Endothelial cell of umbilical vein (primary cell): ENCODE measurements around the gene RASAL2. TPM values are rescaled to one million over a fixed set of nuclear protein-coding genes. Genes with fewer than 3 reads are reported as not detected.

Experiments
- BruUV-seq: library from RNA; stranded (reverse); fragments of 400-500 nt; replicated peaks from 2 replicates; lab custom pipeline; 2021; lab: Mats Ljungman, UMichigan
- CTCF ChIA-PET: fragments of 300-600, 350-600 bp; sonication (Branson Sonifier 250); formaldehyde crosslinking; loops from one replicate; lab custom pipeline; 2021; ENCODE audit warnings: antibody characterized with exemption, inconsistent platforms; lab: Charles Lee
- POLR2A ChIA-PET: fragments of 300-600, 350-600 bp; sonication (Branson Sonifier 250); formaldehyde crosslinking; loops from one replicate; lab custom pipeline; 2021; ENCODE audit warnings: antibody characterized with exemption, inconsistent platforms; lab: Charles Lee
- DNase-seq: peaks from one replicate; pipeline ENCODE4 v3.0.0-alpha.2; 2011; ENCODE audit warnings: low read depth, low spot score
- FAIRE-seq: peaks from 2 replicates; lab custom pipeline; 2011; peaks lifted over from hg19 to GRCh38; lab: Jason Lieb, UNC
- H2AFZ ChIP-seq: 2 replicates; pipeline ENCODE4 v1.6.0; 2012; ENCODE audit warnings: low read depth, low read length, control low read depth, inconsistent platforms
- H3K27ac ChIP-seq: 2 replicates; pipeline ENCODE4 v1.5.1; 2011; ENCODE audit warnings: low read depth, mild to moderate bottlenecking, control low read depth, low read length, moderate library complexity; ENCODE audit not compliant: insufficient read depth
- H3K27me3 ChIP-seq, 2 experiments: 2 replicates each; pipeline versions ENCODE4 v1.6.0 to v1.6.1; 2011; ENCODE audit warnings: low read length in 2 of 2, mixed read lengths in 1 of 2; ENCODE audit not compliant: control insufficient read depth in 2 of 2, insufficient read depth in 2 of 2
- H3K36me3 ChIP-seq, 2 experiments: 2 replicates in 1 of 2; 3 replicates in 1 of 2; pipeline ENCODE4 v1.5.1; 2011; ENCODE audit warnings: low read length in 2 of 2, mild to moderate bottlenecking in 1 of 2, moderate library complexity in 1 of 2; ENCODE audit not compliant: control insufficient read depth in 2 of 2, insufficient read depth in 2 of 2; ENCODE audit errors: extremely low read depth in 1 of 2
- H3K4me1 ChIP-seq: 3 replicates; pipeline ENCODE4 v1.5.1; 2011; ENCODE audit warnings: mild to moderate bottlenecking, low read length; ENCODE audit not compliant: control insufficient read depth, insufficient read depth; ENCODE audit errors: extremely low read depth
- H3K4me2 ChIP-seq: 2 replicates; pipeline ENCODE4 v1.6.1; 2011; ENCODE audit warnings: low read length, control low read depth, mixed read lengths; ENCODE audit not compliant: insufficient read depth
- H3K4me3 ChIP-seq, 3 experiments: fragments of 200-600 bp in 1 of 3; sonication (generic), shearing (Covaris generic) in 1 of 3; replicated peaks in 1 of 3; 2 replicates each; pipeline ENCODE4 v1.5.1; 2011 to 2016; ENCODE audit warnings: control low read depth in 3 of 3, low read length in 3 of 3, mild to moderate bottlenecking in 2 of 3, inconsistent platforms in 1 of 3, low read depth in 1 of 3, moderate library complexity in 1 of 3; ENCODE audit not compliant: insufficient read depth in 1 of 3
- H3K79me2 ChIP-seq: 2 replicates; pipeline ENCODE4 v1.6.0; 2012; ENCODE audit warnings: low read length, inconsistent platforms; ENCODE audit not compliant: control insufficient read depth, insufficient read depth
- H3K9ac ChIP-seq: replicated peaks from 2 replicates; pipeline ENCODE3; 2011; ENCODE audit warnings: low read length, control low read depth; ENCODE audit not compliant: insufficient read depth; ENCODE audit errors: extremely low read depth
- H3K9me1 ChIP-seq: replicated peaks from 3 replicates; pipeline ENCODE4 v1.6.0; 2011; ENCODE audit warnings: mild to moderate bottlenecking, low read length; ENCODE audit not compliant: control insufficient read depth, insufficient read depth; ENCODE audit errors: extremely low read depth
- H3K9me3 ChIP-seq: replicated peaks from 2 replicates; pipeline ENCODE4 v1.5.1; 2012; ENCODE audit warnings: low read length, inconsistent platforms; ENCODE audit not compliant: control insufficient read depth, insufficient read depth
- H4K20me1 ChIP-seq: replicated peaks from 2 replicates; pipeline ENCODE3; 2011; ENCODE audit warnings: mild to moderate bottlenecking, low read length; ENCODE audit not compliant: control insufficient read depth, insufficient read depth; ENCODE audit errors: extremely low read depth
- EZH2 ChIP-seq: IDR thresholded peaks from 2 replicates; pipeline ENCODE4 v1.6.1; 2012; ENCODE audit warnings: borderline replicate concordance, low read depth, mild to moderate bottlenecking, moderate library complexity, low read length, inconsistent platforms; ENCODE audit not compliant: severe bottlenecking
- FOS ChIP-seq: IDR thresholded peaks from 2 replicates; pipeline ENCODE4 v1.6.1; 2011; ENCODE audit warnings: mild to moderate bottlenecking, low read length, moderate library complexity, borderline replicate concordance; ENCODE audit not compliant: insufficient read depth
- GATA2 ChIP-seq: IDR thresholded peaks from 2 replicates; pipeline ENCODE4 v1.7.0; 2011; ENCODE audit warnings: low read depth, mild to moderate bottlenecking, moderate library complexity, mixed read lengths, low read length; ENCODE audit not compliant: insufficient read length, insufficient read depth
- JUN ChIP-seq: IDR thresholded peaks from 2 replicates; pipeline ENCODE4 v1.6.1; 2011; ENCODE audit warnings: borderline replicate concordance, low read depth; ENCODE audit not compliant: insufficient read length, insufficient read depth
- MYC ChIP-seq: IDR thresholded peaks from one replicate; pipeline ENCODE4 v1.6.1; 2011; ENCODE audit warnings: mild to moderate bottlenecking, low read depth, low read length
- POLR2A ChIP-seq: IDR thresholded peaks from 2 replicates; pipeline ENCODE4 v1.6.1; 2012; ENCODE audit warnings: low read depth, mild to moderate bottlenecking, control low read depth, low read length
- POLR2AphosphoS5 ChIP-seq: IDR thresholded peaks from 2 replicates; pipeline ENCODE4 v1.6.1; 2012; ENCODE audit warnings: low read depth, mild to moderate bottlenecking, control low read depth, low read length, moderate library complexity; ENCODE audit not compliant: insufficient read depth
- dilution Hi-C: fragments of 300-500 bp; cut with MboI; formaldehyde crosslinking; loops from one replicate; pipeline ENCODE4 v1.15.0; 2019; ENCODE audit warnings: low sequenced_read_pairs; ENCODE audit not compliant: extremely low pct_ligation_motif_present
- intact Hi-C: fragments of 100-400 bp; cut with micrococcal nuclease; formaldehyde crosslinking; loops from one replicate; pipeline ENCODE4 v1.10.0; 2022
- polyA plus RNA-seq, 4 experiments: library from polyadenylated mRNA; depleted of rRNA in 3 of 4; stranded (reverse) in 3 of 4; unstranded in 1 of 4; fragments of >200 nt; gene quantifications; 2 replicates each; pipeline versions ENCODE4 v1.2.1 to v1.2.3, GENCODE V29; 2011 to 2012; ENCODE audit warnings: missing spikeins in 1 of 4
- total RNA-seq: library from RNA; stranded (reverse); gene quantifications from 2 replicates; pipeline ENCODE4 v1.2.3, GENCODE V29; 2021
- TF ChIP-seq, protein P1 (sequence below), 2 donors: IDR thresholded peaks; 1 replicate in 1 of 2; 2 replicates in 1 of 2; pipeline ENCODE4 v1.5.1; 2011; ENCODE audit warnings: low read length in 2 of 2, mild to moderate bottlenecking in 2 of 2, moderate library complexity in 2 of 2, control low read depth in 1 of 2, inconsistent platforms in 1 of 2, low read depth in 1 of 2; ENCODE audit not compliant: insufficient read depth in 1 of 2; ENCODE audit errors: extremely low read depth in 1 of 2
- TF ChIP-seq, protein P2 (sequence below): IDR thresholded peaks from 2 replicates; pipeline ENCODE4 v1.6.1; 2011; ENCODE audit not compliant: insufficient read depth, insufficient read length

Gene RASAL2
- total and polyA plus RNA-seq, 2 donors (not counting 3 experiments of a cell fraction or from before 2014, with no cell fraction given), result 12.5 to 15.5 TPM

DNA sequence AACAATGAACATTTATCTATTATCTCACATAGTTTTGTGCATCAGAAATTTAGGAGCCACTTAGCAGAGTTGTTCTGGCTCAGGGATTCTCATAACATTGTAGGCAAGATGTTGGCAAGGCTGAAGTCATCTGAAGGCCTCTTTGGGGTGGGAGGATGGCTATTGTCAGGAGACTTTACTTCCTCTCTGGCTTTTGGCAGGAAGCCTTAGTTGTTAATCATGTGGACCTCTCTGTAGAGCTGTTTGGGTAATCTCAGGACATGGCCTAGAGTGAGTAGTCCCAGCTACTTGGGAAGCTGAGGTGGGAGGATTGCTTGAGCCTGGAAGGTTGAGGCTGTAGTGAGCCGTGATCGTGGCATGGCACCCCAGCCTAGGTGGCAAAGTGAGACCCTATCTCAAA, 40.2 kb downstream of the RASAL2 start:
- intact Hi-C loops, result no loop called here
- FAIRE-seq (peak; percentile 44), DNase-seq (peak; percentile 55)
- dilution Hi-C loops, result no loop called here
- Histone ChIP-seq H3K79me2 (no peaks in the 10 kb centered on the region), H3K4me3 (no peak overlapping the region), H3K27ac (no peak overlapping the region), H3K9me3 (no peaks in the 10 kb centered on the region), H3K9ac (no peak overlapping the region), H2AFZ (no peak overlapping the region), H3K9me1 (no peaks in the 10 kb centered on the region), H3K4me2 (no peak overlapping the region), H3K36me3 (no peaks in the 10 kb centered on the region), H4K20me1 (no peaks in the 10 kb centered on the region), H3K27me3 (no peaks in the 10 kb centered on the region), H3K4me1 (peaks cover 10% of the 10 kb centered on the region)
- CTCF ChIA-PET, result no interaction called here
- TF ChIP-seq POLR2AphosphoS5 (no peak), MYC (no peak), POLR2A (no peak), EZH2 (no peak), GATA2 (no peak), JUN (no peak), FOS (no peak)
- TF ChIP-seq, protein P1, sequence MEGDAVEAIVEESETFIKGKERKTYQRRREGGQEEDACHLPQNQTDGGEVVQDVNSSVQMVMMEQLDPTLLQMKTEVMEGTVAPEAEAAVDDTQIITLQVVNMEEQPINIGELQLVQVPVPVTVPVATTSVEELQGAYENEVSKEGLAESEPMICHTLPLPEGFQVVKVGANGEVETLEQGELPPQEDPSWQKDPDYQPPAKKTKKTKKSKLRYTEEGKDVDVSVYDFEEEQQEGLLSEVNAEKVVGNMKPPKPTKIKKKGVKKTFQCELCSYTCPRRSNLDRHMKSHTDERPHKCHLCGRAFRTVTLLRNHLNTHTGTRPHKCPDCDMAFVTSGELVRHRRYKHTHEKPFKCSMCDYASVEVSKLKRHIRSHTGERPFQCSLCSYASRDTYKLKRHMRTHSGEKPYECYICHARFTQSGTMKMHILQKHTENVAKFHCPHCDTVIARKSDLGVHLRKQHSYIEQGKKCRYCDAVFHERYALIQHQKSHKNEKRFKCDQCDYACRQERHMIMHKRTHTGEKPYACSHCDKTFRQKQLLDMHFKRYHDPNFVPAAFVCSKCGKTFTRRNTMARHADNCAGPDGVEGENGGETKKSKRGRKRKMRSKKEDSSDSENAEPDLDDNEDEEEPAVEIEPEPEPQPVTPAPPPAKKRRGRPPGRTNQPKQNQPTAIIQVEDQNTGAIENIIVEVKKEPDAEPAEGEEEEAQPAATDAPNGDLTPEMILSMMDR (IDR thresholded peaks at IDR 0.05; ENCODE audit: extremely low read depth in 1 of 2, insufficient read depth in 1 of 2, low read depth in 1 of 2, low read length in 2 of 2), result no peak
- TF ChIP-seq, protein P2, sequence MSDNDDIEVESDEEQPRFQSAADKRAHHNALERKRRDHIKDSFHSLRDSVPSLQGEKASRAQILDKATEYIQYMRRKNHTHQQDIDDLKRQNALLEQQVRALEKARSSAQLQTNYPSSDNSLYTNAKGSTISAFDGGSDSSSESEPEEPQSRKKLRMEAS, result no peak
- POLR2A ChIA-PET, result no interaction called here
- no TSS peak for BruUV-seq
